ENCODE data around the gene FPGS. TPM values are rescaled to one million over a fixed set of nuclear protein-coding genes. Genes with fewer than 3 reads are reported as not detected.

Gene FPGS
- polyA plus RNA-seq, 1 donor (not counting 4 experiments of a cell fraction or from before 2014, with no cell fraction given), result 38.2 TPM

- Histone ChIP-seq H3K79me2 (ENCODE audit: control insufficient read depth, insufficient read depth, low read length) (no peaks in the 10 kb centered on the region), H2AFZ (ENCODE audit: control insufficient read depth, low read length) (no peak overlapping the region), H3K9me3 (ENCODE audit: control insufficient read depth, low read depth, low read length) (no peaks in the 10 kb centered on the region), H3K9ac (ENCODE audit: control insufficient read depth, extremely low read depth, insufficient read depth, low read length) (no peak overlapping the region), H3K4me2 (ENCODE audit: control insufficient read depth, extremely low read depth, insufficient read depth, low read depth, low read length) (no peak overlapping the region), H3K9me1 (ENCODE audit: control insufficient read depth, extremely low read depth, insufficient read depth, low read length) (no peaks in the 10 kb centered on the region), H3K27me3 (ENCODE audit: control insufficient read depth, extremely low read depth, insufficient read depth, low read length) (no peaks in the 10 kb centered on the region), H3K36me3 (ENCODE audit: control insufficient read depth in 2 of 2, extremely low read depth in 1 of 2, insufficient read depth in 2 of 2, low read length in 2 of 2) (no peaks in the 10 kb centered on the region), H3K27ac (ENCODE audit: control insufficient read depth, insufficient read depth, low read length) (no peak overlapping the region), H3K4me1 (ENCODE audit: control insufficient read depth, extremely low read depth, insufficient read depth, low read length) (peaks cover 10% of the 10 kb centered on the region), H4K20me1 (ENCODE audit: control insufficient read depth, extremely low read depth, insufficient read depth, low read length) (no peaks in the 10 kb centered on the region), H3K4me3 (ENCODE audit: control insufficient read depth in 2 of 3, extremely low read depth in 1 of 3, insufficient read depth in 2 of 3, low read depth in 1 of 3, low read length in 3 of 3) (no peak overlapping the region)
- no peak for TF ChIP-seq CTCF (optimal IDR thresholded peaks at IDR 0.05 in 1 of 3, IDR thresholded peaks at IDR 0.05 in 1 of 3, conservative IDR thresholded peaks at IDR 0.05 in 1 of 3; ENCODE audit: extremely low read depth in 1 of 3, insufficient read depth in 2 of 3, low read length in 3 of 3)
- no peak for TF ChIP-seq EZH2 (IDR thresholded peaks at IDR 0.05; ENCODE audit: low read length)
- no peak for FAIRE-seq
- dilution Hi-C loops (cut with MboI; ENCODE audit: extremely low pct_ligation_motif_present, low sequenced_read_pairs), result no loop called here
- no peak for DNase-seq (ENCODE audit: low read depth, low spot score)
Measured at GRCh38 chr9:127767410-127767809, 35.3 kb upstream of the FPGS start.

- Histone ChIP-seq H3K79me2 (ENCODE audit: control insufficient read depth, insufficient read depth, low read length) (no peaks in the 10 kb centered on the region), H3K4me2 (ENCODE audit: control insufficient read depth, extremely low read depth, insufficient read depth, low read depth, low read length) (no peak overlapping the region), H3K27me3 (ENCODE audit: control insufficient read depth, extremely low read depth, insufficient read depth, low read length) (no peaks in the 10 kb centered on the region), H3K9me3 (ENCODE audit: control insufficient read depth, low read depth, low read length) (no peaks in the 10 kb centered on the region), H3K27ac (ENCODE audit: control insufficient read depth, insufficient read depth, low read length) (no peak overlapping the region), H3K36me3 (ENCODE audit: control insufficient read depth in 2 of 2, extremely low read depth in 1 of 2, insufficient read depth in 2 of 2, low read length in 2 of 2) (no peaks in the 10 kb centered on the region), H3K4me1 (ENCODE audit: control insufficient read depth, extremely low read depth, insufficient read depth, low read length) (peaks cover 10% of the 10 kb centered on the region), H3K4me3 (ENCODE audit: control insufficient read depth in 2 of 3, extremely low read depth in 1 of 3, insufficient read depth in 2 of 3, low read depth in 1 of 3, low read length in 3 of 3) (no peak overlapping the region), H4K20me1 (ENCODE audit: control insufficient read depth, extremely low read depth, insufficient read depth, low read length) (no peaks in the 10 kb centered on the region), H3K9ac (ENCODE audit: control insufficient read depth, extremely low read depth, insufficient read depth, low read length) (no peak overlapping the region), H3K9me1 (ENCODE audit: control insufficient read depth, extremely low read depth, insufficient read depth, low read length) (no peaks in the 10 kb centered on the region), H2AFZ (ENCODE audit: control insufficient read depth, low read length) (no peak overlapping the region)
- FAIRE-seq (no peak), DNase-seq (ENCODE audit: low read depth, low spot score) (no peak)
- TF ChIP-seq CTCF (optimal IDR thresholded peaks at IDR 0.05 in 1 of 3, IDR thresholded peaks at IDR 0.05 in 1 of 3, conservative IDR thresholded peaks at IDR 0.05 in 1 of 3; ENCODE audit: extremely low read depth in 1 of 3, insufficient read depth in 2 of 3, low read length in 3 of 3) (no peak), EZH2 (IDR thresholded peaks at IDR 0.05; ENCODE audit: low read length) (no peak)
- dilution Hi-C loops (cut with MboI; ENCODE audit: extremely low pct_ligation_motif_present, low sequenced_read_pairs), result no loop called here
Measured at GRCh38 chr9:127767909-127768331, 34.8 kb upstream of the FPGS start.
